H9 (cell line): ENCODE data around the gene HK2. TPM values are rescaled to one million over a fixed set of nuclear protein-coding genes. Genes with fewer than 3 reads are reported as not detected.

Source experiments
- DNase-seq: peaks from one replicate; pipeline ENCODE4 v3.0.0-alpha.2; 2017
- H2AFZ ChIP-seq: one replicate; pipeline ENCODE4 v1.6.1; 2013; ENCODE audit warnings: mild to moderate bottlenecking, low read length, control low read depth, moderate library complexity
- H2AK5ac ChIP-seq: 2 replicates; pipeline ENCODE4 v1.6.1; 2013; ENCODE audit warnings: low read length, control low read depth, mixed read lengths; ENCODE audit not compliant: insufficient read length
- H2BK120ac ChIP-seq: one replicate; pipeline ENCODE4 v1.6.1; 2013; ENCODE audit warnings: low read depth, mild to moderate bottlenecking, low read length, control low read depth, inconsistent platforms; ENCODE audit not compliant: poor library complexity, severe bottlenecking
- H2BK12ac ChIP-seq: 2 replicates; pipeline ENCODE4 v1.6.1; 2013; ENCODE audit warnings: low read length, control low read depth, mixed read lengths, low read depth; ENCODE audit not compliant: insufficient read length
- H2BK15ac ChIP-seq: 2 replicates; pipeline ENCODE4 v1.6.1; 2013; ENCODE audit warnings: low read depth, low read length, control low read depth
- H2BK20ac ChIP-seq: one replicate; pipeline ENCODE4 v1.6.1; 2013; ENCODE audit warnings: low read depth, mild to moderate bottlenecking, low read length, control low read depth, inconsistent platforms; ENCODE audit not compliant: poor library complexity, severe bottlenecking
- H2BK5ac ChIP-seq: 2 replicates; pipeline ENCODE4 v1.6.1; 2013; ENCODE audit warnings: low read length, control low read depth, mixed read lengths; ENCODE audit not compliant: insufficient read length
- H3K14ac ChIP-seq: 2 replicates; pipeline ENCODE4 v1.6.1; 2013; ENCODE audit warnings: low read length, control low read depth; ENCODE audit not compliant: insufficient read depth
- H3K18ac ChIP-seq: 2 replicates; pipeline ENCODE4 v1.6.1; 2013; ENCODE audit warnings: low read depth, mild to moderate bottlenecking, mixed read lengths, low read length, control low read depth; ENCODE audit not compliant: insufficient read length
- H3K23ac ChIP-seq: 2 replicates; pipeline ENCODE4 v1.6.1; 2013; ENCODE audit warnings: low read length, control low read depth, mixed read lengths, low read depth; ENCODE audit not compliant: insufficient read length
- H3K23me2 ChIP-seq: 2 replicates; pipeline ENCODE4 v1.6.1; 2013; ENCODE audit warnings: low read depth, mild to moderate bottlenecking, mixed read lengths, low read length, control low read depth; ENCODE audit not compliant: insufficient read length, poor library complexity, severe bottlenecking
- H3K27ac ChIP-seq: 2 replicates; pipeline ENCODE4 v1.5.1; 2013; ENCODE audit warnings: low read length, control low read depth, mixed read lengths, low read depth; ENCODE audit not compliant: insufficient read length
- H3K27me3 ChIP-seq: 2 replicates; pipeline ENCODE4 v1.6.1; 2013; ENCODE audit warnings: low read length, control low read depth, inconsistent platforms; ENCODE audit not compliant: insufficient read depth
- H3K4ac ChIP-seq: 2 replicates; pipeline ENCODE4 v1.6.1; 2013; ENCODE audit warnings: low read depth, mild to moderate bottlenecking, control low read depth, inconsistent platforms, low read length, moderate library complexity
- H3K4me1 ChIP-seq: 2 replicates; pipeline ENCODE4 v1.6.1; 2013; ENCODE audit warnings: low read length, control low read depth, inconsistent platforms; ENCODE audit not compliant: insufficient read depth
- H3K4me2 ChIP-seq: 2 replicates; pipeline ENCODE4 v1.6.1; 2013; ENCODE audit warnings: low read length, control low read depth, mixed read lengths; ENCODE audit not compliant: insufficient read length, insufficient read depth
- H3K56ac ChIP-seq: 2 replicates; pipeline ENCODE4 v1.6.1; 2013; ENCODE audit warnings: low read depth, mild to moderate bottlenecking, mixed read lengths, low read length, control low read depth; ENCODE audit not compliant: insufficient read length
- H3K79me1 ChIP-seq: 2 replicates; pipeline ENCODE4 v1.6.1; 2013; ENCODE audit warnings: low read depth, mild to moderate bottlenecking, moderate library complexity, low read length, control low read depth, inconsistent platforms; ENCODE audit not compliant: insufficient read depth, poor library complexity, severe bottlenecking
- H3K79me2 ChIP-seq: 2 replicates; pipeline ENCODE4 v1.6.1; 2013; ENCODE audit warnings: low read length, control low read depth, inconsistent platforms; ENCODE audit not compliant: insufficient read depth
- H3K9ac ChIP-seq: 2 replicates; pipeline ENCODE4 v1.6.1; 2013; ENCODE audit warnings: low read length, control low read depth, mixed read lengths; ENCODE audit not compliant: insufficient read length; ENCODE audit errors: extremely low read depth
- H3K9me3 ChIP-seq: one replicate; pipeline ENCODE4 v1.6.1; 2013; ENCODE audit warnings: low read depth, low read length, inconsistent platforms; ENCODE audit not compliant: control insufficient read depth
- H3T11ph ChIP-seq: one replicate; pipeline ENCODE4 v1.6.1; 2013; ENCODE audit warnings: mild to moderate bottlenecking, low read length, control low read depth, inconsistent platforms
- H4K20me1 ChIP-seq: one replicate; pipeline ENCODE4 v1.6.1; 2013; ENCODE audit not compliant: control insufficient read depth, insufficient read length, insufficient read depth
- H4K5ac ChIP-seq: 2 replicates; pipeline ENCODE4 v1.6.1; 2013; ENCODE audit warnings: low read depth, mild to moderate bottlenecking, mixed read lengths, low read length, control low read depth; ENCODE audit not compliant: insufficient read length
- H4K8ac ChIP-seq: replicated peaks from 2 replicates; pipeline ENCODE4 v1.6.1; 2013; ENCODE audit warnings: low read length, control low read depth, mixed read lengths, low read depth; ENCODE audit not compliant: insufficient read length
- H4K91ac ChIP-seq: 2 replicates; pipeline ENCODE4 v1.6.1; 2013; ENCODE audit warnings: low read depth, mild to moderate bottlenecking, moderate library complexity, mixed read lengths, low read length, control low read depth; ENCODE audit not compliant: insufficient read length
- H3K27ac Mint-ChIP-seq, 3 experiments: 2 replicates in 2 of 3; 3 replicates in 1 of 3; pipeline ENCODE4 v1.8.0; 2020 to 2021; ENCODE audit warnings: mixed read lengths in 3 of 3, mild to moderate bottlenecking in 1 of 3, moderate library complexity in 1 of 3
- H3K27me3 Mint-ChIP-seq: 2 replicates; pipeline ENCODE4 v1.8.0; 2021; ENCODE audit warnings: low read depth, mild to moderate bottlenecking, moderate library complexity, mixed read lengths
- H3K36me3 Mint-ChIP-seq, 3 experiments: 2 replicates in 2 of 3; 3 replicates in 1 of 3; pipeline ENCODE4 v1.8.0; 2020 to 2021; ENCODE audit warnings: low read depth in 3 of 3, mixed read lengths in 3 of 3; ENCODE audit not compliant: insufficient read depth in 1 of 3
- H3K4me1 Mint-ChIP-seq, 2 experiments: 2 replicates each; pipeline ENCODE4 v1.8.0; 2020; ENCODE audit warnings: mixed read lengths in 2 of 2
- H3K4me3 Mint-ChIP-seq, 2 experiments: 2 replicates in 1 of 2; 3 replicates in 1 of 2; pipeline ENCODE4 v1.8.0; 2020 to 2021; ENCODE audit warnings: mild to moderate bottlenecking in 2 of 2, mixed read lengths in 2 of 2, moderate library complexity in 1 of 2
- H3K9me3 Mint-ChIP-seq, 2 experiments: 2 replicates in 1 of 2; 3 replicates in 1 of 2; pipeline ENCODE4 v1.8.0; 2020; ENCODE audit warnings: mild to moderate bottlenecking in 2 of 2, mixed read lengths in 2 of 2, moderate library complexity in 1 of 2
- WGBS: extraction: QIAGEN DNeasy Blood & Tissue Kit; methylation state at CpG from one replicate; pipeline ENCODE4 v1.1.7; 2013; ENCODE audit warnings: missing lambda C conversion rate, low lambda C conversion rate, mixed read lengths; ENCODE audit not compliant: insufficient read length; ENCODE audit errors: extremely low coverage; 5-methylcytosine and 5-hydroxymethylcytosine counted together
- total RNA-seq: library from RNA; stranded (reverse); gene quantifications from 2 replicates; pipeline ENCODE4 v1.2.1, GENCODE V29; 2021
- TF ChIP-seq, protein P1 (sequence below): fragments of 200-600 bp; sonication (generic); conservative IDR thresholded peaks from 3 replicates; pipeline ENCODE4 v1.8.0; 2021; ENCODE audit warnings: antibody characterized with exemption, mild to moderate bottlenecking

HK2 gene
- total RNA-seq, 1 experiment from 2014 or later, result 54.3 TPM

GRCh38 chr2:74881626-74882298, 47.8 kb downstream of the HK2 start:
- Histone ChIP-seq H3K4me2 (no peak overlapping the region), H4K20me1 (no peaks in the 10 kb centered on the region), H4K91ac (no peak overlapping the region), H2BK5ac (no peak overlapping the region), H3K23ac (no peak overlapping the region), H3K79me1 (no peaks in the 10 kb centered on the region), H4K5ac (no peak overlapping the region), H3K9ac (no peak overlapping the region), H3K4ac (no peak overlapping the region), H3K18ac (no peak overlapping the region), H2AFZ (no peak overlapping the region), H2BK15ac (no peak overlapping the region), H3K79me2 (no peaks in the 10 kb centered on the region), H3K56ac (no peak overlapping the region), H3T11ph (no peak overlapping the region), H3K4me1 (no peaks in the 10 kb centered on the region), H3K23me2 (no peaks in the 10 kb centered on the region), H3K27me3 (no peaks in the 10 kb centered on the region), H2BK120ac (no peak overlapping the region), H2BK20ac (no peak overlapping the region), H4K8ac (no peak overlapping the region), H2AK5ac (no peak overlapping the region), H3K27ac (no peak overlapping the region), H3K9me3 (no peaks in the 10 kb centered on the region), H3K14ac (no peak overlapping the region), H2BK12ac (no peak overlapping the region)
- DNase-seq, result no peak
- no peaks in the 10 kb centered on the region for H3K9me3 Mint-ChIP-seq
- no peaks in the 10 kb centered on the region for H3K27me3 Mint-ChIP-seq
- no CpG with 5 or more reads among the region's 19 CpGs for WGBS
- no peaks in the 10 kb centered on the region for H3K4me1 Mint-ChIP-seq
- H3K27ac Mint-ChIP-seq, result no peak overlapping the region
- TF ChIP-seq, protein P1, sequence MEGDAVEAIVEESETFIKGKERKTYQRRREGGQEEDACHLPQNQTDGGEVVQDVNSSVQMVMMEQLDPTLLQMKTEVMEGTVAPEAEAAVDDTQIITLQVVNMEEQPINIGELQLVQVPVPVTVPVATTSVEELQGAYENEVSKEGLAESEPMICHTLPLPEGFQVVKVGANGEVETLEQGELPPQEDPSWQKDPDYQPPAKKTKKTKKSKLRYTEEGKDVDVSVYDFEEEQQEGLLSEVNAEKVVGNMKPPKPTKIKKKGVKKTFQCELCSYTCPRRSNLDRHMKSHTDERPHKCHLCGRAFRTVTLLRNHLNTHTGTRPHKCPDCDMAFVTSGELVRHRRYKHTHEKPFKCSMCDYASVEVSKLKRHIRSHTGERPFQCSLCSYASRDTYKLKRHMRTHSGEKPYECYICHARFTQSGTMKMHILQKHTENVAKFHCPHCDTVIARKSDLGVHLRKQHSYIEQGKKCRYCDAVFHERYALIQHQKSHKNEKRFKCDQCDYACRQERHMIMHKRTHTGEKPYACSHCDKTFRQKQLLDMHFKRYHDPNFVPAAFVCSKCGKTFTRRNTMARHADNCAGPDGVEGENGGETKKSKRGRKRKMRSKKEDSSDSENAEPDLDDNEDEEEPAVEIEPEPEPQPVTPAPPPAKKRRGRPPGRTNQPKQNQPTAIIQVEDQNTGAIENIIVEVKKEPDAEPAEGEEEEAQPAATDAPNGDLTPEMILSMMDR, result no peak
- no peak overlapping the region for H3K4me3 Mint-ChIP-seq
- H3K36me3 Mint-ChIP-seq, result peaks cover 63 to 97% (median 91%) of the 10 kb centered on the region in 3 experiments
